Mesenchymal stem cell (in vitro differentiated cells and primary cell): Measurements from ENCODE around the gene ROCK2.
A peak's percentile ranks its signal among the peaks of the same experiment; 100 is the strongest.

Experiments
- DNase-seq: peaks from one replicate; pipeline ENCODE4 v3.0.0-alpha.2; 2013
- H2AFZ ChIP-seq: one replicate; pipeline ENCODE4 v1.6.1; 2013; ENCODE audit warnings: low read depth, mild to moderate bottlenecking, control low read depth, inconsistent platforms, low read length, moderate library complexity
- H2AK5ac ChIP-seq: 2 replicates; pipeline ENCODE4 v1.6.1; 2013; ENCODE audit warnings: low read length, moderate library complexity, mild to moderate bottlenecking, inconsistent platforms; ENCODE audit not compliant: severe bottlenecking
- H2BK120ac ChIP-seq: one replicate; pipeline ENCODE4 v1.6.1; 2013; ENCODE audit warnings: low read depth, mild to moderate bottlenecking, inconsistent platforms, low read length, moderate library complexity
- H2BK12ac ChIP-seq, 2 experiments: one replicate each; pipeline ENCODE4 v1.6.1; 2013; ENCODE audit warnings: inconsistent platforms in 2 of 2, low read length in 2 of 2, mild to moderate bottlenecking in 2 of 2, moderate library complexity in 2 of 2, control low read depth in 1 of 2
- H2BK15ac ChIP-seq: one replicate; pipeline ENCODE4 v1.6.1; 2013; ENCODE audit warnings: mild to moderate bottlenecking, low read depth, inconsistent platforms; ENCODE audit not compliant: poor library complexity, severe bottlenecking
- H2BK5ac ChIP-seq: 2 replicates; pipeline ENCODE4 v1.6.1; 2013; ENCODE audit warnings: low read depth, mild to moderate bottlenecking, low read length, control low read depth, inconsistent platforms; ENCODE audit not compliant: poor library complexity, severe bottlenecking
- H3K14ac ChIP-seq, 2 experiments: one replicate each; pipeline ENCODE4 v1.6.1; 2013; ENCODE audit warnings: inconsistent platforms in 2 of 2, low read length in 2 of 2, control low read depth in 1 of 2, mild to moderate bottlenecking in 1 of 2, moderate library complexity in 1 of 2
- H3K18ac ChIP-seq, 2 experiments: one replicate each; pipeline ENCODE4 v1.6.1; 2013; ENCODE audit warnings: inconsistent platforms in 2 of 2, low read length in 2 of 2, control low read depth in 1 of 2, low read depth in 1 of 2, mild to moderate bottlenecking in 1 of 2
- H3K23ac ChIP-seq, 2 experiments: one replicate each; pipeline ENCODE4 v1.6.1; 2013; ENCODE audit warnings: inconsistent platforms in 2 of 2, low read length in 2 of 2, mild to moderate bottlenecking in 2 of 2, moderate library complexity in 2 of 2, control low read depth in 1 of 2
- H3K27ac ChIP-seq: 2 replicates; pipeline ENCODE4 v1.5.1; 2013; ENCODE audit warnings: mild to moderate bottlenecking, moderate library complexity, low read length, control low read depth, inconsistent platforms; ENCODE audit not compliant: poor library complexity, severe bottlenecking
- H3K27me3 ChIP-seq, 2 experiments: 2 replicates each; pipeline versions ENCODE4 v1.6.1 to v1.7.0; 2013; ENCODE audit warnings: low read length in 2 of 2, mild to moderate bottlenecking in 2 of 2, moderate library complexity in 2 of 2, control low read depth in 1 of 2, inconsistent platforms in 1 of 2; ENCODE audit not compliant: control insufficient read depth in 1 of 2, insufficient read depth in 1 of 2
- H3K36me3 ChIP-seq, 2 experiments: 2 replicates each; pipeline versions ENCODE4 v1.6.1 to v1.7.0; 2013; ENCODE audit warnings: low read length in 2 of 2, control low read depth in 1 of 2, inconsistent platforms in 1 of 2, low read depth in 1 of 2, mild to moderate bottlenecking in 1 of 2; ENCODE audit not compliant: insufficient read depth in 2 of 2, control insufficient read depth in 1 of 2
- H3K4ac ChIP-seq, 2 experiments: one replicate each; pipeline ENCODE4 v1.6.1; 2013; ENCODE audit warnings: inconsistent platforms in 2 of 2, low read length in 2 of 2, mild to moderate bottlenecking in 2 of 2, moderate library complexity in 2 of 2, control low read depth in 1 of 2, low read depth in 1 of 2
- H3K4me1 ChIP-seq: 2 replicates; pipeline ENCODE4 v1.6.1; 2013; ENCODE audit warnings: low read depth, low read length, control low read depth; ENCODE audit not compliant: control insufficient read depth, insufficient read depth
- H3K4me2 ChIP-seq: 2 replicates; pipeline ENCODE4 v1.6.1; 2013; ENCODE audit warnings: low read length, mild to moderate bottlenecking, inconsistent platforms; ENCODE audit not compliant: poor library complexity, severe bottlenecking
- H3K4me3 ChIP-seq, 2 experiments: 2 replicates each; pipeline versions ENCODE4 v1.5.1 to v1.7.0; 2013; ENCODE audit warnings: low read length in 2 of 2, mild to moderate bottlenecking in 2 of 2, control low read depth in 1 of 2, low read depth in 1 of 2; ENCODE audit not compliant: insufficient read depth in 1 of 2
- H3K79me1 ChIP-seq: replicated peaks from 2 replicates; pipeline ENCODE4 v1.6.1; 2013; ENCODE audit warnings: mild to moderate bottlenecking, control low read depth, low read length, inconsistent platforms; ENCODE audit not compliant: poor library complexity, severe bottlenecking
- H3K9ac ChIP-seq: 2 replicates; pipeline ENCODE4 v1.7.0; 2013; ENCODE audit warnings: mild to moderate bottlenecking, low read length, moderate library complexity
- H3K9me3 ChIP-seq: 2 replicates; pipeline ENCODE4 v1.7.0; 2013; ENCODE audit warnings: mild to moderate bottlenecking, low read length; ENCODE audit not compliant: control insufficient read depth
- H4K8ac ChIP-seq: one replicate; pipeline ENCODE4 v1.6.1; 2013; ENCODE audit warnings: inconsistent platforms, mild to moderate bottlenecking, low read length, moderate library complexity
- H4K91ac ChIP-seq: one replicate; pipeline ENCODE4 v1.6.1; 2013; ENCODE audit warnings: mild to moderate bottlenecking, low read length, inconsistent platforms
- WGBS: methylation state at CpG from one replicate; pipeline ENCODE4 v1.1.7; 2013; ENCODE audit warnings: mixed read lengths; 5-methylcytosine and 5-hydroxymethylcytosine counted together

ROCK2 gene

GRCh38 chr2:11343650-11344341 lies 640 bp downstream of the ROCK2 start:
- H2BK5ac ChIP-seq, result peak overlapping the region; percentile 75
- DNase-seq, result peak; percentile 64
- peak overlapping the region; percentile 99 for H2BK15ac ChIP-seq
- H3K27ac ChIP-seq, result peak overlapping the region; percentile 9
- peak overlapping the region; percentile 68 for H2AFZ ChIP-seq
- peak overlapping the region; percentile 78 for H4K91ac ChIP-seq
- H3K23ac ChIP-seq, result peak overlapping the region; percentile 92 to 97
- H4K8ac ChIP-seq, result peak overlapping the region; percentile 80
- peak overlapping the region; percentile 87 for H2BK120ac ChIP-seq
- no peaks in the 10 kb centered on the region for H3K79me1 ChIP-seq
- H3K9me3 ChIP-seq, result no peaks in the 10 kb centered on the region
- no peaks in the 10 kb centered on the region for H3K27me3 ChIP-seq
- H3K9ac ChIP-seq, result peak overlapping the region; percentile 98
- peak overlapping the region; percentile 91 to 96 for H3K4me3 ChIP-seq
- H3K4me1 ChIP-seq, result no peaks in the 10 kb centered on the region
- H2AK5ac ChIP-seq, result no peak overlapping the region
- H2BK12ac ChIP-seq, result peak overlapping the region in 1 of 2 experiments; percentile 95
- H3K36me3 ChIP-seq, result no peaks in the 10 kb centered on the region
- H3K4me2 ChIP-seq, result peak overlapping the region; percentile 95
- peak overlapping the region; percentile 20 to 84 for H3K4ac ChIP-seq
- under 1% methylated on average over 38 of the region's 55 CpGs for WGBS
- peak overlapping the region; percentile 91 to 97 for H3K18ac ChIP-seq
- peak overlapping the region; percentile 88 to 100 for H3K14ac ChIP-seq

DNA sequence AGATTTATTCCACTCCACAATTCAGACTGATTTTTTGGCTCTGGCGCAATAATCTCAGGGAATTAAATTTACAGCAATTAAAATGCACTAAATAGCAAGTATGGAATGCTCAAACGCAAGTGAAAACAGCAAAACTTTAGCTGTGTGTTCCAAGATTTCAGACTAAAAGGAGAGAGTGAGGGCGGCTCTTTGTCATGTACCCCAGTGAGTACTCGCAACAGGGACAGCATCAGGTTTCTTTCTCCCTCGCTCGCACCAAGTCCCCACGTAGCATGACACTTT lies 1.1 kb downstream of the ROCK2 start:
- Histone ChIP-seq H3K9ac (peak overlapping the region; percentile 98), H3K4me1 (no peaks in the 10 kb centered on the region), H3K9me3 (no peaks in the 10 kb centered on the region), H3K4ac (peak overlapping the region in 1 of 2 experiments; percentile 4), H2BK120ac (no peak overlapping the region), H4K91ac (no peak overlapping the region), H2AFZ (no peak overlapping the region), H3K27me3 (no peaks in the 10 kb centered on the region), H3K27ac (peak overlapping the region; percentile 65), H3K4me2 (peak overlapping the region; percentile 95), H2BK5ac (no peak overlapping the region), H4K8ac (no peak overlapping the region), H3K79me1 (no peaks in the 10 kb centered on the region), H2AK5ac (no peak overlapping the region), H3K18ac (peak overlapping the region; percentile 91 to 97), H3K23ac (no peak overlapping the region), H2BK12ac (no peak overlapping the region), H3K36me3 (no peaks in the 10 kb centered on the region), H2BK15ac (no peak overlapping the region), H3K4me3 (peak overlapping the region; percentile 91 to 96), H3K14ac (peak overlapping the region in 1 of 2 experiments; percentile 9)
- WGBS, result 0% methylated on average over 3 of the region's 7 CpGs
- DNase-seq, result no peak

- Histone ChIP-seq H3K23ac (no peak overlapping the region), H2BK5ac (no peak overlapping the region), H2BK12ac (no peak overlapping the region), H4K8ac (no peak overlapping the region), H3K27ac (peak overlapping the region; percentile 65), H3K18ac (no peak overlapping the region), H2BK120ac (no peak overlapping the region), H3K4ac (no peak overlapping the region), H4K91ac (no peak overlapping the region), H3K4me3 (peak overlapping the region; percentile 91 to 96), H3K79me1 (no peaks in the 10 kb centered on the region), H3K4me2 (peak overlapping the region; percentile 95), H3K27me3 (no peaks in the 10 kb centered on the region), H2AFZ (no peak overlapping the region), H2AK5ac (no peak overlapping the region), H2BK15ac (no peak overlapping the region), H3K9me3 (no peaks in the 10 kb centered on the region), H3K14ac (no peak overlapping the region), H3K9ac (peak overlapping the region; percentile 98), H3K4me1 (no peaks in the 10 kb centered on the region), H3K36me3 (no peaks in the 10 kb centered on the region)
- 4% methylated on average over 14 of the region's 14 CpGs for WGBS
- DNase-seq, result peak; percentile 87
Observed at GRCh38 chr2:11342551-11343367, 1.7 kb downstream of the ROCK2 start.

DNA sequence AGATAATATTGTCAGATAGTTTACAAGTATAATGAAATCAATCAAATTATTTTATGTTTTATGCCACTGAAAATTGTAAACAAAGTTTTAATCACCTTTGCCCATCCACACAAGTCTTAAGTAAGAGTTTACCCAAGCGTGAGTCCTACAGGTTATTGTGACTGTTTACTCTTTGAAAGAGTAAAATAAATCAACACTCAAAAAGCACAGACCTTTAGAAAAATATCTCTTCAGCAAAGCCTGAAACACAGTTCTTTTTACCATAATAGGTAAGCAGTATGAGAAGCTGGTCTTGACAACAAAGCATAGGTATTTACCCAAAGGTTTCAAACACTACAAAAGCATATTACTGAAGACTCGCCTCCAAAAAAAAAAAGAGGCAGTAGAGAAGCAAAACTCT lies 3.7 kb downstream of the ROCK2 start:
- no peaks in the 10 kb centered on the region for H3K79me1 ChIP-seq
- H2BK12ac ChIP-seq, result no peak overlapping the region
- H3K27me3 ChIP-seq, result no peaks in the 10 kb centered on the region
- no peak overlapping the region for H3K4me2 ChIP-seq
- no peak overlapping the region for H2BK5ac ChIP-seq
- H3K4me1 ChIP-seq, result no peaks in the 10 kb centered on the region
- peak overlapping the region; percentile 98 for H3K9ac ChIP-seq
- H3K18ac ChIP-seq, result no peak overlapping the region
- no peak overlapping the region for H2AFZ ChIP-seq
- WGBS, result 87% methylated on average over 1 of the region's 2 CpGs
- H3K9me3 ChIP-seq, result no peaks in the 10 kb centered on the region
- H2BK120ac ChIP-seq, result no peak overlapping the region
- H3K23ac ChIP-seq, result no peak overlapping the region
- H2BK15ac ChIP-seq, result no peak overlapping the region
- H3K4ac ChIP-seq, result no peak overlapping the region
- H3K4me3 ChIP-seq, result peak overlapping the region in 1 of 2 experiments; percentile 91
- no peak overlapping the region for H3K27ac ChIP-seq
- H4K8ac ChIP-seq, result no peak overlapping the region
- no peak for DNase-seq
- no peak overlapping the region for H4K91ac ChIP-seq
- no peak overlapping the region for H2AK5ac ChIP-seq
- no peak overlapping the region for H3K14ac ChIP-seq
- H3K36me3 ChIP-seq, result no peaks in the 10 kb centered on the region
